AG09309 (cell line): Measurements from ENCODE around the gene TEFM.
"Not testable (repeated sequence)": the region's sequence is repeated elsewhere in the genome, so short reads cannot be mapped to it uniquely, and the experiment has no call there.

Experiments used
- DNase-seq: peaks from one replicate; pipeline ENCODE4 v3.0.0-alpha.2; 2010; ENCODE audit warnings: low read depth
- H3K4me3 ChIP-seq: 2 replicates; pipeline ENCODE4 v1.5.1; 2011; ENCODE audit warnings: mild to moderate bottlenecking, low read depth, low read length, moderate library complexity; ENCODE audit not compliant: control insufficient read depth
- CTCF ChIP-seq: IDR thresholded peaks from 2 replicates; pipeline ENCODE4 v1.5.1; 2011; ENCODE audit warnings: mild to moderate bottlenecking, low read depth, low read length, inconsistent platforms; ENCODE audit not compliant: insufficient read depth, control insufficient read depth; ENCODE audit errors: missing control alignments

The TEFM gene

GRCh38 chr17:30920683-30921543 is 14.9 kb upstream of the TEFM start:
- H3K4me3 ChIP-seq: no peak overlapping the region
- no peak for TF ChIP-seq CTCF
- DNase-seq: no peak

GRCh38 chr17:30920282-30920681 is 14.2 kb upstream of the TEFM start:
- no peak for TF ChIP-seq CTCF
- DNase-seq: no peak
- no peak overlapping the region for H3K4me3 ChIP-seq

GRCh38 chr17:30917050-30917449 is 11.0 kb upstream of the TEFM start:
- H3K4me3 ChIP-seq: no peak overlapping the region
- no peak for TF ChIP-seq CTCF
- DNase-seq: no peak

GRCh38 chr17:30915833-30916611 is 10.0 kb upstream of the TEFM start:
- no peak for DNase-seq
- no peak for TF ChIP-seq CTCF
- no peak overlapping the region for H3K4me3 ChIP-seq

GRCh38 chr17:30913955-30914354 is 7.9 kb upstream of the TEFM start:
- TF ChIP-seq CTCF: no peak
- H3K4me3 ChIP-seq: no peak overlapping the region
- DNase-seq: no peak

GRCh38 chr17:30910151-30910550 is 4.1 kb upstream of the TEFM start:
- H3K4me3 ChIP-seq: not testable (repeated sequence)

More at GRCh38 chr17:30910151-30910550, 4.1 kb upstream of the TEFM start:
- DNase-seq: not testable (repeated sequence)
